Neural cell (in vitro differentiated cells): Measurements from ENCODE around the gene TNFSF15.

Experiments
- EZH2 ChIP-seq: fragments of 200-600, 300-800 bp; shearing (Covaris generic), sonication (generic); IDR thresholded peaks from 2 replicates; pipeline ENCODE4 v1.6.1; 2014; ENCODE audit warnings: antibody characterized with exemption, low read length, borderline replicate concordance, mild to moderate bottlenecking; ENCODE audit not compliant: insufficient read depth, poor library complexity, severe bottlenecking
- TF ChIP-seq, protein P1 (sequence below): fragments of 450-650 bp; IDR thresholded peaks from 2 replicates; pipeline ENCODE4 v1.5.1; 2014; ENCODE audit warnings: antibody characterized with exemption, mild to moderate bottlenecking, moderate library complexity; ENCODE audit not compliant: poor library complexity, severe bottlenecking

DNA sequence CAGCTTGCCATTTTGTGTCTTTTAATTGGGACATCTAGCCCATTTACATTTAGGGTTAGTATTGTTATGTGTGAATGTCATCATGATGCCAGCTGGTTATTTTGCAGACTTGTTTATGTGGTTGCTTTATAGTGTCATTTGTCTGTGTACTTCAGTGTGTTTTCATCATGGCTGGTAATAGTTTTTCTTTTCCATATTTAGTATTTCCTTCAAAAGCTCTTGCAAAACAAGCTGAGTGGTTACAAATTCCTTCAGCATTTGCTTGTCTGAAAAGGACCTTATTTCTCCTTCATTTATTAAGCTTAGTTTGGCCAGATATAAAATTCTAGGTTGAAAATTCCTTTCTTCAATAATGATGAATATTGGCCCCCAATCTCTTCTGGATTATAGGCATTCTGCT, 28.5 kb upstream of the TNFSF15 start:
- TF ChIP-seq, protein P1, sequence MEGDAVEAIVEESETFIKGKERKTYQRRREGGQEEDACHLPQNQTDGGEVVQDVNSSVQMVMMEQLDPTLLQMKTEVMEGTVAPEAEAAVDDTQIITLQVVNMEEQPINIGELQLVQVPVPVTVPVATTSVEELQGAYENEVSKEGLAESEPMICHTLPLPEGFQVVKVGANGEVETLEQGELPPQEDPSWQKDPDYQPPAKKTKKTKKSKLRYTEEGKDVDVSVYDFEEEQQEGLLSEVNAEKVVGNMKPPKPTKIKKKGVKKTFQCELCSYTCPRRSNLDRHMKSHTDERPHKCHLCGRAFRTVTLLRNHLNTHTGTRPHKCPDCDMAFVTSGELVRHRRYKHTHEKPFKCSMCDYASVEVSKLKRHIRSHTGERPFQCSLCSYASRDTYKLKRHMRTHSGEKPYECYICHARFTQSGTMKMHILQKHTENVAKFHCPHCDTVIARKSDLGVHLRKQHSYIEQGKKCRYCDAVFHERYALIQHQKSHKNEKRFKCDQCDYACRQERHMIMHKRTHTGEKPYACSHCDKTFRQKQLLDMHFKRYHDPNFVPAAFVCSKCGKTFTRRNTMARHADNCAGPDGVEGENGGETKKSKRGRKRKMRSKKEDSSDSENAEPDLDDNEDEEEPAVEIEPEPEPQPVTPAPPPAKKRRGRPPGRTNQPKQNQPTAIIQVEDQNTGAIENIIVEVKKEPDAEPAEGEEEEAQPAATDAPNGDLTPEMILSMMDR = no peak
- no peak for TF ChIP-seq EZH2
